ENCODE results near the gene KCNQ1OT1. TPM values are rescaled to one million over a fixed set of nuclear protein-coding genes. Genes with fewer than 3 reads are reported as not detected.

KCNQ1OT1 gene
- total and polyA plus RNA-seq, 9 of the 15 experiments (the other 6 are each of a cell fraction or from before 2014, with no cell fraction given) = 0.04 to 2.3 (median 0.74) TPM

GRCh38 chr11:2675540-2675939 lies 24.3 kb downstream of the KCNQ1OT1 start:
- DNase-seq (ENCODE audit: extremely low read depth in 1 of 4, low spot score in 3 of 4) (no peak), ATAC-seq (no peak), FAIRE-seq (no peak)
- no peak overlapping the region for H3K4me2 ChIP-seq (ENCODE audit: insufficient read depth, low read length)
- peaks cover 52% of the 10 kb centered on the region for H3K79me2 ChIP-seq (ENCODE audit: control insufficient read depth, insufficient read depth, low read length)
- ChIA-PET CTCF (ENCODE audit: low intra/inter-chr PET ratio) (no interaction called here), POLR2A (interaction anchor here (1.4 kb wide), 1 partner anchor 14 kb away, joined by 11 read pairs; no protein-coding TSS in a partner anchor)
- WGBS (ENCODE audit: insufficient coverage, low coverage, missing lambda C conversion rate) = 75% methylated on average over 7 of the region's 7 CpGs
- H2AFZ ChIP-seq (ENCODE audit: low read depth, low read length) = no peak overlapping the region
- H4K20me1 ChIP-seq (replicated peaks; ENCODE audit: control insufficient read depth, insufficient read depth, low read length) = peaks cover 9% of the 10 kb centered on the region; the same call in 1 of the 2 replicates
- H3K27ac ChIP-seq (ENCODE audit: extremely low read depth, low read depth, low read length) = no peak overlapping the region
- TF ChIP-seq ZBTB7A (IDR thresholded peaks at IDR 0.05; ENCODE audit: borderline replicate concordance, control insufficient read depth, low read depth, low read length) (no peak), MEIS2 (IDR thresholded peaks at IDR 0.05; ENCODE audit: partially characterized antibody) (no peak), SPI1 (IDR thresholded peaks at IDR 0.05; ENCODE audit: borderline replicate concordance, low read depth, low read length) (no peak), GABPB2 (CRISPR knock-in tag; conservative IDR thresholded peaks at IDR 0.05) (no peak), SFPQ (IDR thresholded peaks at IDR 0.05; ENCODE audit: low read depth, low read length) (no peak)
- peaks cover 0 to 8% of the 10 kb centered on the region in 2 experiments; a peak in 1 of 5 replicates for H3K4me1 ChIP-seq (replicated peaks in 1 of 2; ENCODE audit: control insufficient read depth in 2 of 2, insufficient read depth in 2 of 2, low read length in 2 of 2)
- H3K9me1 ChIP-seq (ENCODE audit: control insufficient read depth, insufficient read depth, low read length) = peaks cover 2% of the 10 kb centered on the region
- no TSS peak for BruUV-seq (replicated peaks)
- H3K4me3 ChIP-seq = no peak overlapping the region
- peaks cover 40% of the 10 kb centered on the region for H3K36me3 ChIP-seq (ENCODE audit: control insufficient read depth, insufficient read depth, low read length)
- no peak overlapping the region; a peak in 1 of 4 replicates for H3K9ac ChIP-seq (ENCODE audit: insufficient read depth in 1 of 2, low read depth in 2 of 2, low read length in 2 of 2)
- no peaks in the 10 kb centered on the region for H3K9me3 ChIP-seq (replicated peaks; ENCODE audit: control insufficient read depth, insufficient read depth, low read depth, low read length)
- H3K27me3 ChIP-seq (ENCODE audit: control insufficient read depth in 2 of 2, insufficient read depth in 2 of 2, low read length in 2 of 2) = no peaks in the 10 kb centered on the region
- in situ Hi-C loops (cut with MboI) (no loop called here), intact Hi-C loops (cut with micrococcal nuclease) (no loop called here)
